ENCODE results near the gene RASEF. TPM values are rescaled to one million over a fixed set of nuclear protein-coding genes. Genes with fewer than 3 reads are reported as not detected.

The RASEF gene
- total RNA-seq, 1 donor from 2014 or later = not detected

GRCh38 chr9:83002329-83002728 lies 60.6 kb downstream of the RASEF start:
- no peak overlapping the region for H3K4me3 Mint-ChIP-seq (ENCODE audit: unreplicated experiment)
- H3K27me3 Mint-ChIP-seq (ENCODE audit: unreplicated experiment) = no peaks in the 10 kb centered on the region
- no peak overlapping the region for H3K27ac Mint-ChIP-seq (ENCODE audit: unreplicated experiment)
- TF ChIP-seq, protein P1, sequence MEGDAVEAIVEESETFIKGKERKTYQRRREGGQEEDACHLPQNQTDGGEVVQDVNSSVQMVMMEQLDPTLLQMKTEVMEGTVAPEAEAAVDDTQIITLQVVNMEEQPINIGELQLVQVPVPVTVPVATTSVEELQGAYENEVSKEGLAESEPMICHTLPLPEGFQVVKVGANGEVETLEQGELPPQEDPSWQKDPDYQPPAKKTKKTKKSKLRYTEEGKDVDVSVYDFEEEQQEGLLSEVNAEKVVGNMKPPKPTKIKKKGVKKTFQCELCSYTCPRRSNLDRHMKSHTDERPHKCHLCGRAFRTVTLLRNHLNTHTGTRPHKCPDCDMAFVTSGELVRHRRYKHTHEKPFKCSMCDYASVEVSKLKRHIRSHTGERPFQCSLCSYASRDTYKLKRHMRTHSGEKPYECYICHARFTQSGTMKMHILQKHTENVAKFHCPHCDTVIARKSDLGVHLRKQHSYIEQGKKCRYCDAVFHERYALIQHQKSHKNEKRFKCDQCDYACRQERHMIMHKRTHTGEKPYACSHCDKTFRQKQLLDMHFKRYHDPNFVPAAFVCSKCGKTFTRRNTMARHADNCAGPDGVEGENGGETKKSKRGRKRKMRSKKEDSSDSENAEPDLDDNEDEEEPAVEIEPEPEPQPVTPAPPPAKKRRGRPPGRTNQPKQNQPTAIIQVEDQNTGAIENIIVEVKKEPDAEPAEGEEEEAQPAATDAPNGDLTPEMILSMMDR (IDR thresholded peaks at IDR 0.05) = no peak
- H3K4me1 Mint-ChIP-seq (ENCODE audit: unreplicated experiment) = no peaks in the 10 kb centered on the region
- H3K9me3 Mint-ChIP-seq (ENCODE audit: unreplicated experiment) = no peaks in the 10 kb centered on the region
- H3K36me3 Mint-ChIP-seq (ENCODE audit: unreplicated experiment) = no peaks in the 10 kb centered on the region
- no peak for DNase-seq (ENCODE audit: extremely low spot score, unreplicated experiment)

GRCh38 chr9:83000765-83001164 lies 62.2 kb downstream of the RASEF start:
- Mint-ChIP-seq H3K4me3 (ENCODE audit: unreplicated experiment) (no peak overlapping the region), H3K36me3 (ENCODE audit: unreplicated experiment) (no peaks in the 10 kb centered on the region), H3K27me3 (ENCODE audit: unreplicated experiment) (peaks cover 7% of the 10 kb centered on the region), H3K27ac (ENCODE audit: unreplicated experiment) (no peak overlapping the region), H3K9me3 (ENCODE audit: unreplicated experiment) (no peaks in the 10 kb centered on the region), H3K4me1 (ENCODE audit: unreplicated experiment) (no peaks in the 10 kb centered on the region)
- DNase-seq (ENCODE audit: extremely low spot score, unreplicated experiment) = no peak
- TF ChIP-seq, protein P1 (IDR thresholded peaks at IDR 0.05) = no peak

- Mint-ChIP-seq H3K9me3 (ENCODE audit: unreplicated experiment) (no peaks in the 10 kb centered on the region), H3K36me3 (ENCODE audit: unreplicated experiment) (no peaks in the 10 kb centered on the region), H3K27ac (ENCODE audit: unreplicated experiment) (no peak overlapping the region), H3K4me1 (ENCODE audit: unreplicated experiment) (no peaks in the 10 kb centered on the region), H3K27me3 (ENCODE audit: unreplicated experiment) (peaks cover 7% of the 10 kb centered on the region), H3K4me3 (ENCODE audit: unreplicated experiment) (no peak overlapping the region)
- TF ChIP-seq, protein P1 (IDR thresholded peaks at IDR 0.05) = no peak
- DNase-seq (ENCODE audit: extremely low spot score, unreplicated experiment) = no peak
Observed at GRCh38 chr9:82998409-82998808, 64.5 kb downstream of the RASEF start.

- Mint-ChIP-seq H3K9me3 (ENCODE audit: unreplicated experiment) (no peaks in the 10 kb centered on the region), H3K27ac (ENCODE audit: unreplicated experiment) (no peak overlapping the region), H3K36me3 (ENCODE audit: unreplicated experiment) (no peaks in the 10 kb centered on the region), H3K27me3 (ENCODE audit: unreplicated experiment) (peaks cover 7% of the 10 kb centered on the region), H3K4me3 (ENCODE audit: unreplicated experiment) (no peak overlapping the region), H3K4me1 (ENCODE audit: unreplicated experiment) (no peaks in the 10 kb centered on the region)
- TF ChIP-seq, protein P1 (IDR thresholded peaks at IDR 0.05) = no peak
- DNase-seq (ENCODE audit: extremely low spot score, unreplicated experiment) = no peak
Observed at GRCh38 chr9:82997476-82998140, 65.3 kb downstream of the RASEF start.

DNA sequence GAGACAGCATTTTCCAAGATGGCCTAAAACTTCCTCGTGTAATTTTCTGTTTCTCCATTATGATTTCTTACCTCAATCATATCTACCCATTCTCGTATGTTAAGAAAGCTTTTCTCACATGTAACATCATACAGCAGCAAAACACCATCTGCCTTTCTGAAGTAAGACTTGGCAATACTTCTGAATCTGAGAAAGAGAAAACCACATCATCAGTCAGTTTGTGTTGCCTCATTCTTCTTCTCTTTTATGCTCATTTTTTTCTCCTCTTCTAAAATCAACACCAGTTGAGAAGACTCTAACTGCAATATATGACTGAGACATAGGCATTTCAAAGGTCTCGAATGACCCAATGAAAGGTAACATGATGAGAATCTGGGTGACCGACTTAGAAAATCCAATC lies 66.0 kb downstream of the RASEF start:
- no peak overlapping the region for H3K27ac Mint-ChIP-seq (ENCODE audit: unreplicated experiment)
- DNase-seq (ENCODE audit: extremely low spot score, unreplicated experiment) = no peak
- H3K9me3 Mint-ChIP-seq (ENCODE audit: unreplicated experiment) = no peaks in the 10 kb centered on the region
- H3K27me3 Mint-ChIP-seq (ENCODE audit: unreplicated experiment) = peaks cover 7% of the 10 kb centered on the region
- TF ChIP-seq, protein P1 (IDR thresholded peaks at IDR 0.05) = no peak
- no peaks in the 10 kb centered on the region for H3K36me3 Mint-ChIP-seq (ENCODE audit: unreplicated experiment)
- no peaks in the 10 kb centered on the region for H3K4me1 Mint-ChIP-seq (ENCODE audit: unreplicated experiment)
- H3K4me3 Mint-ChIP-seq (ENCODE audit: unreplicated experiment) = no peak overlapping the region
